Measurements from ENCODE around the gene TDRD12.
A peak's percentile ranks its signal among the peaks of the same experiment; 100 is the strongest.

TDRD12 gene

GRCh38 chr19:32823747-32824102 lies 104.2 kb downstream of the TDRD12 start:
- peaks cover 3% of the 10 kb centered on the region; the same call in 1 of the 2 replicates for H3K4me1 ChIP-seq (ENCODE audit: control insufficient read depth, insufficient read depth, low read length)
- no peak overlapping the region for H3K4me3 ChIP-seq (ENCODE audit: low read depth, low read length)
- H3K9me3 ChIP-seq (ENCODE audit: control insufficient read depth, insufficient read depth, low read depth, low read length): no peaks in the 10 kb centered on the region
- ChIA-PET POLR2A (no interaction called here), CTCF (interaction anchor here (1.2 kb wide), 1 partner anchor 12 kb away, joined by 3 read pairs; no protein-coding TSS in a partner anchor)
- TF ChIP-seq MEIS1 (CRISPR knock-in tag; IDR thresholded peaks at IDR 0.05; ENCODE audit: borderline replicate concordance) (no peak), ZNF239 (tag by site-specific recombination; IDR thresholded peaks at IDR 0.05) (no peak), ZNF157 (tag by site-specific recombination; IDR thresholded peaks at IDR 0.05) (no peak), ZNF837 (tag by site-specific recombination; IDR thresholded peaks at IDR 0.05) (no peak), ZXDB (tag by site-specific recombination; IDR thresholded peaks at IDR 0.05) (no peak), ZNF112 (tag by site-specific recombination; IDR thresholded peaks at IDR 0.05) (no peak), ZNF560 (tag by site-specific recombination; IDR thresholded peaks at IDR 0.05; ENCODE audit: borderline replicate concordance) (no peak), ZFP3 (tag by site-specific recombination; IDR thresholded peaks at IDR 0.05; ENCODE audit: low read depth) (no peak), IKZF3 (tag by site-specific recombination; IDR thresholded peaks at IDR 0.05) (no peak), GFI1B (tag by site-specific recombination; IDR thresholded peaks at IDR 0.05) (no peak), ZNF140 (tag by site-specific recombination; IDR thresholded peaks at IDR 0.05) (no peak), ZNF169 (tag by site-specific recombination; IDR thresholded peaks at IDR 0.05) (no peak), ZNF221 (tag by site-specific recombination; IDR thresholded peaks at IDR 0.05; ENCODE audit: borderline replicate concordance) (no peak), ZNF302 (tag by site-specific recombination; IDR thresholded peaks at IDR 0.05; ENCODE audit: low read depth) (no peak), KLF9 (tag by site-specific recombination; IDR thresholded peaks at IDR 0.05; ENCODE audit: low read depth) (no peak)
- TF ChIP-seq, protein P1, sequence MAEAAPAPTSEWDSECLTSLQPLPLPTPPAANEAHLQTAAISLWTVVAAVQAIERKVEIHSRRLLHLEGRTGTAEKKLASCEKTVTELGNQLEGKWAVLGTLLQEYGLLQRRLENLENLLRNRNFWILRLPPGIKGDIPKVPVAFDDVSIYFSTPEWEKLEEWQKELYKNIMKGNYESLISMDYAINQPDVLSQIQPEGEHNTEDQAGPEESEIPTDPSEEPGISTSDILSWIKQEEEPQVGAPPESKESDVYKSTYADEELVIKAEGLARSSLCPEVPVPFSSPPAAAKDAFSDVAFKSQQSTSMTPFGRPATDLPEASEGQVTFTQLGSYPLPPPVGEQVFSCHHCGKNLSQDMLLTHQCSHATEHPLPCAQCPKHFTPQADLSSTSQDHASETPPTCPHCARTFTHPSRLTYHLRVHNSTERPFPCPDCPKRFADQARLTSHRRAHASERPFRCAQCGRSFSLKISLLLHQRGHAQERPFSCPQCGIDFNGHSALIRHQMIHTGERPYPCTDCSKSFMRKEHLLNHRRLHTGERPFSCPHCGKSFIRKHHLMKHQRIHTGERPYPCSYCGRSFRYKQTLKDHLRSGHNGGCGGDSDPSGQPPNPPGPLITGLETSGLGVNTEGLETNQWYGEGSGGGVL (tag by site-specific recombination; IDR thresholded peaks at IDR 0.05): no peak
- TF ChIP-seq, protein P2, sequence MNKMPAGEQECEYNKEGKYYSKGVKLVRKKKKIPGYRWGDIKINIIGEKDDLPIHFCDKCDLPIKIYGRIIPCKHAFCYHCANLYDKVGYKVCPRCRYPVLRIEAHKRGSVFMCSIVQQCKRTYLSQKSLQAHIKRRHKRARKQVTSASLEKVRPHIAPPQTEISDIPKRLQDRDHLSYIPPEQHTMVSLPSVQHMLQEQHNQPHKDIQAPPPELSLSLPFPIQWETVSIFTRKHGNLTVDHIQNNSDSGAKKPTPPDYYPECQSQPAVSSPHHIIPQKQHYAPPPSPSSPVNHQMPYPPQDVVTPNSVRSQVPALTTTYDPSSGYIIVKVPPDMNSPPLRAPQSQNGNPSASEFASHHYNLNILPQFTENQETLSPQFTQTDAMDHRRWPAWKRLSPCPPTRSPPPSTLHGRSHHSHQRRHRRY (tag by site-specific recombination; IDR thresholded peaks at IDR 0.05): no peak
- H3K36me3 ChIP-seq (ENCODE audit: control insufficient read depth in 2 of 2, insufficient read depth in 1 of 2, low read length in 2 of 2): no peaks in the 10 kb centered on the region
- H3K27ac ChIP-seq (ENCODE audit: extremely low read depth, low read depth, low read length): no peak overlapping the region

DNA sequence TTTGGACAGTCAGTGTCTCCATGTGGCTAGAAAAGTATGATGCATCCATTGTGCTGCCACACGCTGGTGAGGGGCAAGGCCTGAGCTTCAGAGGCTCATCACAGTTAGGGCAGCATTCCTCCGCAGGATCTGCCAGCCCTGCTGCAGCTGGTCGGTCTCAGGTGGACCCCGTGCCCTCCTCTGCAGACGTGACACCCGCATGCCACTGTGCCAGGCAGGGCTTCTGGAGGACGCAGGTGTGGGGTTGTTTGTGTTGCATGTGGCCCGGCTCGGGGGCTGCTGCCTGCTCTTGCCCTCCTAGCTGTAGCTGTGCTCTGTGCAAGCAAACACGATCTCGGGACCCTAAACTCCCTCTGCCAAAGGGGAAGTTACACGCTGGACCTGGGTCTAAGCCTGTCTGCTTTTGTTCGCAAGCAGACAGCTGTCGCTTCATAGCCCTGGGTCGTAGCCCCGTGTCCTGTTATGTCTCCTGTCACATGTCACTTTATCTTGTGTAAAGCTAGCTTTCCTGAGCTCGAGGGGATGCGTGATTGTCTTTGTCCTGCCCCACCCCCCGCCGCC lies 104.7 kb downstream of the TDRD12 start:
- ChIA-PET CTCF (interaction anchor here (0.6 to 1.7 kb wide), 5 partner anchors 11 to 526 kb away, joined by 3 to 5 read pairs (median 4); no protein-coding TSS in a partner anchor), POLR2A (no interaction called here)

More for the DNA sequence above, 104.7 kb downstream of the TDRD12 start:
- Histone ChIP-seq H3K4me1 (ENCODE audit: control insufficient read depth, insufficient read depth, low read length) (peaks cover 3% of the 10 kb centered on the region; the same call in 1 of the 2 replicates), H3K9me3 (ENCODE audit: control insufficient read depth, insufficient read depth, low read depth, low read length) (no peaks in the 10 kb centered on the region), H3K36me3 (ENCODE audit: control insufficient read depth in 2 of 2, insufficient read depth in 1 of 2, low read length in 2 of 2) (no peaks in the 10 kb centered on the region), H3K27ac (ENCODE audit: extremely low read depth, low read depth, low read length) (no peak overlapping the region), H3K4me3 (ENCODE audit: low read depth, low read length) (no peak overlapping the region)
- TF ChIP-seq ZNF561 (tag by site-specific recombination; IDR thresholded peaks at IDR 0.05; ENCODE audit: borderline replicate concordance) (no peak), GLI4 (tag by site-specific recombination; IDR thresholded peaks at IDR 0.05) (no peak), CTCF (tag by site-specific recombination; IDR thresholded peaks at IDR 0.05) (peak; percentile 63), ZNF404 (tag by site-specific recombination; IDR thresholded peaks at IDR 0.05) (no peak), ZNF549 (tag by site-specific recombination; IDR thresholded peaks at IDR 0.05) (no peak), SALL2 (tag by site-specific recombination; IDR thresholded peaks at IDR 0.05; ENCODE audit: borderline replicate concordance) (no peak)
